ENCODE data around the gene TMEM174.
A peak's percentile ranks its signal among the peaks of the same experiment; 100 is the strongest.
"Not testable (repeated sequence)": the region's sequence is repeated elsewhere in the genome, so short reads cannot be mapped to it uniquely, and the experiment has no call there.

The TMEM174 gene

GRCh38 chr5:73212693-73213092, 39.7 kb downstream of the TMEM174 start:
- H3K4me3 ChIP-seq (ENCODE audit: insufficient read depth in 1 of 2, low read depth in 1 of 2, low read length in 2 of 2); H2BK12ac ChIP-seq (ENCODE audit: low read length in 2 of 2); H3K4ac ChIP-seq (ENCODE audit: low read depth in 1 of 2, low read length in 2 of 2); H2AK5ac ChIP-seq (ENCODE audit: low read length, severe bottlenecking); H3K27ac ChIP-seq (ENCODE audit: low read length, poor library complexity, severe bottlenecking); H3K36me3 ChIP-seq (ENCODE audit: control insufficient read depth in 1 of 2, insufficient read depth in 2 of 2, low read depth in 1 of 2, low read length in 2 of 2); H2BK5ac ChIP-seq (ENCODE audit: low read depth, low read length, poor library complexity, severe bottlenecking); H3K79me1 ChIP-seq (replicated peaks; ENCODE audit: low read length, poor library complexity, severe bottlenecking); H2AFZ ChIP-seq (ENCODE audit: low read depth, low read length); H4K8ac ChIP-seq (ENCODE audit: low read length); H2BK120ac ChIP-seq (ENCODE audit: low read depth, low read length); H3K4me2 ChIP-seq (ENCODE audit: low read length, poor library complexity, severe bottlenecking); H3K18ac ChIP-seq (ENCODE audit: low read depth in 1 of 2, low read length in 2 of 2); H2BK15ac ChIP-seq (ENCODE audit: low read depth, poor library complexity, severe bottlenecking); H4K91ac ChIP-seq (ENCODE audit: low read length); H3K9ac ChIP-seq (ENCODE audit: low read length); H3K23ac ChIP-seq (ENCODE audit: low read length in 2 of 2); DNase-seq; H3K14ac ChIP-seq (ENCODE audit: low read length in 2 of 2): not testable (repeated sequence)
- peaks cover 22% of the 10 kb centered on the region for H3K4me1 ChIP-seq (ENCODE audit: control insufficient read depth, insufficient read depth, low read depth, low read length)
- H3K9me3 ChIP-seq (ENCODE audit: control insufficient read depth, low read length): peaks cover 18% of the 10 kb centered on the region
- 100% methylated on average over 3 of the region's 3 CpGs for WGBS
- peaks cover 0 to 44% of the 10 kb centered on the region in 2 experiments for H3K27me3 ChIP-seq (ENCODE audit: control insufficient read depth in 1 of 2, insufficient read depth in 1 of 2, low read length in 2 of 2)

GRCh38 chr5:73213566-73213998, 40.6 kb downstream of the TMEM174 start:
- Histone ChIP-seq H3K4me3 (ENCODE audit: insufficient read depth in 1 of 2, low read depth in 1 of 2, low read length in 2 of 2) (no peak overlapping the region), H3K4me1 (ENCODE audit: control insufficient read depth, insufficient read depth, low read depth, low read length) (peaks cover 23% of the 10 kb centered on the region), H3K79me1 (replicated peaks; ENCODE audit: low read length, poor library complexity, severe bottlenecking) (peaks cover 3% of the 10 kb centered on the region), H3K23ac (ENCODE audit: low read length in 2 of 2) (no peak overlapping the region), H2AK5ac (ENCODE audit: low read length, severe bottlenecking) (peak overlapping the region; percentile 98), H3K14ac (ENCODE audit: low read length in 2 of 2) (no peak overlapping the region), H4K8ac (ENCODE audit: low read length) (no peak overlapping the region), H3K36me3 (ENCODE audit: control insufficient read depth in 1 of 2, insufficient read depth in 2 of 2, low read depth in 1 of 2, low read length in 2 of 2) (no peaks in the 10 kb centered on the region), H3K9me3 (ENCODE audit: control insufficient read depth, low read length) (peaks cover 11% of the 10 kb centered on the region), H3K27ac (ENCODE audit: low read length, poor library complexity, severe bottlenecking) (peak overlapping the region; percentile 69), H2BK15ac (ENCODE audit: low read depth, poor library complexity, severe bottlenecking) (no peak overlapping the region), H2BK12ac (ENCODE audit: low read length in 2 of 2) (no peak overlapping the region), H2BK120ac (ENCODE audit: low read depth, low read length) (no peak overlapping the region), H3K9ac (ENCODE audit: low read length) (no peak overlapping the region), H3K4ac (ENCODE audit: low read depth in 1 of 2, low read length in 2 of 2) (no peak overlapping the region), H3K4me2 (ENCODE audit: low read length, poor library complexity, severe bottlenecking) (no peak overlapping the region), H3K27me3 (ENCODE audit: control insufficient read depth in 1 of 2, insufficient read depth in 1 of 2, low read length in 2 of 2) (peaks cover 0 to 52% of the 10 kb centered on the region in 2 experiments), H2AFZ (ENCODE audit: low read depth, low read length) (no peak overlapping the region), H2BK5ac (ENCODE audit: low read depth, low read length, poor library complexity, severe bottlenecking) (no peak overlapping the region), H3K18ac (ENCODE audit: low read depth in 1 of 2, low read length in 2 of 2) (no peak overlapping the region), H4K91ac (ENCODE audit: low read length) (no peak overlapping the region)
- no peak for DNase-seq
- WGBS: 45% methylated on average over 6 of the region's 6 CpGs

GRCh38 chr5:73214306-73214705, 41.3 kb downstream of the TMEM174 start:
- H2BK12ac ChIP-seq (ENCODE audit: low read length in 2 of 2): no peak overlapping the region
- no peak overlapping the region for H3K18ac ChIP-seq (ENCODE audit: low read depth in 1 of 2, low read length in 2 of 2)
- H3K36me3 ChIP-seq (ENCODE audit: control insufficient read depth in 1 of 2, insufficient read depth in 2 of 2, low read depth in 1 of 2, low read length in 2 of 2): no peaks in the 10 kb centered on the region

GRCh38 chr5:73214996-73215395, 42.0 kb downstream of the TMEM174 start:
- no peaks in the 10 kb centered on the region for H3K36me3 ChIP-seq (ENCODE audit: control insufficient read depth in 1 of 2, insufficient read depth in 2 of 2, low read depth in 1 of 2, low read length in 2 of 2)
- H3K27ac ChIP-seq (ENCODE audit: low read length, poor library complexity, severe bottlenecking): peak overlapping the region; percentile 12
- H3K79me1 ChIP-seq (replicated peaks; ENCODE audit: low read length, poor library complexity, severe bottlenecking): peaks cover 5% of the 10 kb centered on the region
- H3K4me2 ChIP-seq (ENCODE audit: low read length, poor library complexity, severe bottlenecking): no peak overlapping the region
- no peak overlapping the region for H4K8ac ChIP-seq (ENCODE audit: low read length)
- H3K27me3 ChIP-seq (ENCODE audit: control insufficient read depth in 1 of 2, insufficient read depth in 1 of 2, low read length in 2 of 2): peaks cover 0 to 58% of the 10 kb centered on the region in 2 experiments
- H3K4ac ChIP-seq (ENCODE audit: low read depth in 1 of 2, low read length in 2 of 2): no peak overlapping the region
- H2AK5ac ChIP-seq (ENCODE audit: low read length, severe bottlenecking): peak overlapping the region; percentile 53
- peaks cover under 1% of the 10 kb centered on the region for H3K9me3 ChIP-seq (ENCODE audit: control insufficient read depth, low read length)
- no peak overlapping the region for H3K4me3 ChIP-seq (ENCODE audit: insufficient read depth in 1 of 2, low read depth in 1 of 2, low read length in 2 of 2)
- H2BK12ac ChIP-seq (ENCODE audit: low read length in 2 of 2): no peak overlapping the region
- 0% methylated on average over 1 of the region's 6 CpGs for WGBS
- H3K9ac ChIP-seq (ENCODE audit: low read length): no peak overlapping the region
- peaks cover 27% of the 10 kb centered on the region for H3K4me1 ChIP-seq (ENCODE audit: control insufficient read depth, insufficient read depth, low read depth, low read length)
- no peak overlapping the region for H3K18ac ChIP-seq (ENCODE audit: low read depth in 1 of 2, low read length in 2 of 2)
- no peak overlapping the region for H2BK120ac ChIP-seq (ENCODE audit: low read depth, low read length)
- no peak overlapping the region for H2BK15ac ChIP-seq (ENCODE audit: low read depth, poor library complexity, severe bottlenecking)
- H4K91ac ChIP-seq (ENCODE audit: low read length): no peak overlapping the region
- H3K23ac ChIP-seq (ENCODE audit: low read length in 2 of 2): no peak overlapping the region
- no peak for DNase-seq
- H2BK5ac ChIP-seq (ENCODE audit: low read depth, low read length, poor library complexity, severe bottlenecking): no peak overlapping the region
- no peak overlapping the region for H3K14ac ChIP-seq (ENCODE audit: low read length in 2 of 2)
- no peak overlapping the region for H2AFZ ChIP-seq (ENCODE audit: low read depth, low read length)

More at GRCh38 chr5:73214306-73214705, 41.3 kb downstream of the TMEM174 start:
- H3K27me3 ChIP-seq (ENCODE audit: control insufficient read depth in 1 of 2, insufficient read depth in 1 of 2, low read length in 2 of 2): peaks cover 0 to 55% of the 10 kb centered on the region in 2 experiments
- H4K91ac ChIP-seq (ENCODE audit: low read length): no peak overlapping the region
- no peak overlapping the region for H3K4me3 ChIP-seq (ENCODE audit: insufficient read depth in 1 of 2, low read depth in 1 of 2, low read length in 2 of 2)
- no peak for DNase-seq
- no peak overlapping the region for H3K14ac ChIP-seq (ENCODE audit: low read length in 2 of 2)
- peaks cover 27% of the 10 kb centered on the region for H3K4me1 ChIP-seq (ENCODE audit: control insufficient read depth, insufficient read depth, low read depth, low read length)
- H2BK120ac ChIP-seq (ENCODE audit: low read depth, low read length): no peak overlapping the region
- H3K9ac ChIP-seq (ENCODE audit: low read length): no peak overlapping the region
- H3K79me1 ChIP-seq (replicated peaks; ENCODE audit: low read length, poor library complexity, severe bottlenecking): peaks cover 5% of the 10 kb centered on the region
- H3K4ac ChIP-seq (ENCODE audit: low read depth in 1 of 2, low read length in 2 of 2): no peak overlapping the region
- no peak overlapping the region for H2BK15ac ChIP-seq (ENCODE audit: low read depth, poor library complexity, severe bottlenecking)
- 38% methylated on average over 4 of the region's 4 CpGs for WGBS
- no peak overlapping the region for H3K4me2 ChIP-seq (ENCODE audit: low read length, poor library complexity, severe bottlenecking)
- H4K8ac ChIP-seq (ENCODE audit: low read length): no peak overlapping the region
- H3K27ac ChIP-seq (ENCODE audit: low read length, poor library complexity, severe bottlenecking): no peak overlapping the region
- no peak overlapping the region for H2BK5ac ChIP-seq (ENCODE audit: low read depth, low read length, poor library complexity, severe bottlenecking)
- peak overlapping the region; percentile 98 for H2AK5ac ChIP-seq (ENCODE audit: low read length, severe bottlenecking)
- H3K9me3 ChIP-seq (ENCODE audit: control insufficient read depth, low read length): peaks cover 5% of the 10 kb centered on the region
- H2AFZ ChIP-seq (ENCODE audit: low read depth, low read length): no peak overlapping the region
- H3K23ac ChIP-seq (ENCODE audit: low read length in 2 of 2): no peak overlapping the region
